HCT116 (cell line): Measurements from ENCODE around the gene KDM3B.

Source experiments
- CBX3 ChIP-seq: IDR thresholded peaks from 2 replicates; pipeline ENCODE4 v1.6.1; 2012; ENCODE audit warnings: low read depth
- CEBPB ChIP-seq: IDR thresholded peaks from 2 replicates; pipeline ENCODE4 v1.6.1; 2012; ENCODE audit warnings: low read depth
- CTCF ChIP-seq, 3 experiments: fragments of 200-600 bp in 1 of 3; sonication (generic) in 1 of 3; IDR thresholded peaks in 2 of 3; conservative IDR thresholded peaks in 1 of 3; 2 replicates each; pipeline ENCODE4 v1.5.1; 2012 to 2017; ENCODE audit warnings: low read depth in 2 of 3, low read length in 2 of 3, antibody characterized with exemption in 1 of 3, borderline replicate concordance in 1 of 3, control low read depth in 1 of 3, mild to moderate bottlenecking in 1 of 3, mixed read lengths in 1 of 3, mixed run types in 1 of 3, moderate library complexity in 1 of 3; ENCODE audit not compliant: insufficient read depth in 1 of 3
- ELF1 ChIP-seq: IDR thresholded peaks from 2 replicates; pipeline ENCODE4 v1.6.1; 2012; ENCODE audit warnings: low read depth, borderline replicate concordance
- EZH2 ChIP-seq: fragments of 200-600 bp; sonication (generic); IDR thresholded peaks from 2 replicates; pipeline ENCODE4 v1.6.1; 2017; ENCODE audit warnings: antibody characterized with exemption, mixed run types
- EZH2phosphoT487 ChIP-seq: fragments of 200-600 bp; IDR thresholded peaks from 2 replicates; pipeline ENCODE4 v1.6.1; 2018; ENCODE audit warnings: antibody characterized with exemption, borderline replicate concordance
- JUND ChIP-seq: IDR thresholded peaks from 2 replicates; pipeline ENCODE4 v1.6.1; 2012
- POLR2A ChIP-seq: IDR thresholded peaks from 2 replicates; pipeline ENCODE4 v1.7.0; 2011; ENCODE audit warnings: borderline replicate concordance; ENCODE audit not compliant: insufficient read depth, insufficient read length; ENCODE audit errors: extremely low read depth
- POLR2AphosphoS5 ChIP-seq: IDR thresholded peaks from 2 replicates; pipeline ENCODE4 v1.6.1; 2011; ENCODE audit warnings: mild to moderate bottlenecking, low read depth, low read length, moderate library complexity
- RAD21 ChIP-seq: IDR thresholded peaks from 2 replicates; pipeline ENCODE4 v1.6.1; 2012; ENCODE audit warnings: low read depth, mild to moderate bottlenecking
- REST ChIP-seq: IDR thresholded peaks from 2 replicates; pipeline ENCODE4 v1.6.1; 2012; ENCODE audit warnings: low read depth
- SP1 ChIP-seq: IDR thresholded peaks from 2 replicates; pipeline ENCODE4 v1.6.1; 2012; ENCODE audit warnings: low read depth

DNA sequence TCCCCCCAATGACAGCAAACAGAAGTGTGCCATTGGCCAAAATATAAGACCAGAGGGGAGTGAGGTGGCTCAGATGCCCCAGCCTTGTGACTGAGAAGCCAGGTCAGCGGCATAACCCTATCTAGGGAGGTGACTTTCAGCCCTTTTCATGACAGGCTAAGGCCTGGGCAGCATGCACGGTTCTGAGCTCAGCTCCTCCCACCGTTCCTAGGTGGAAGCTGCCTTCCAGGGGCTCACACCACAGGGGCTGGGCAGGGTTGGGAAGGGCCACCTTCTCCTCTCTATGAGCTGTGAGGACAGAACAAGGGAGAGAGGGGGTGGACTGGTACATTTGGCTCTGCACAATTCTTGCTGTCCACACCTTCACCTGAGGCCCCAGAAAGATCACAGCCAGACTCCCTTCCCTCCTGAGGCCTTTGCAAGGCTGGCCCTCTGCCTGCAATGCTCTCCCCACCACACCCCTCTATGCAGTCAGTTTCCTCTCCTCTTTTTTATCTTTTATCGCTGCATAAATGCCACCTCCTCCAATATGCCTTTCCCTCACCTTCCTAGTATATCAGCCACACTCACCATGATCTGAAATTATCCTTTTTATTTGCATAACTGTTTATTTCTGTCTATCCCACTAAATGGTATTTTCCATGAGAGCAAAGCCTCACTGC, 107.7 kb downstream of the KDM3B start:
- TF ChIP-seq CBX3 = no peak
- TF ChIP-seq CTCF (IDR thresholded peaks at IDR 0.05 in 2 of 3, conservative IDR thresholded peaks at IDR 0.05 in 1 of 3; ENCODE audit: borderline replicate concordance in 1 of 3, insufficient read depth in 1 of 3, low read depth in 2 of 3, low read length in 2 of 3) = no peak
- TF ChIP-seq ELF1 = no peak
- TF ChIP-seq CEBPB = no peak
- TF ChIP-seq POLR2A = no peak
- TF ChIP-seq JUND = no peak
- no peak for TF ChIP-seq EZH2
- no peak for TF ChIP-seq SP1
- no peak for TF ChIP-seq POLR2AphosphoS5
- no peak for TF ChIP-seq EZH2phosphoT487
- no peak for TF ChIP-seq REST
- no peak for TF ChIP-seq RAD21
